Activated B cell treated with CpG ODN at 0.5 μM for 24 hours (primary cell): Measurements from ENCODE around the gene OR52N1. TPM values are rescaled to one million over a fixed set of nuclear protein-coding genes. Genes with fewer than 3 reads are reported as not detected.

Experiments
- ATAC-seq: fragments of 200-7000 bp; cut with Tn5 transposase; one replicate; pipeline ENCODE4 v1.10.0; 2021; ENCODE audit warnings: low read depth, mild to moderate bottlenecking, moderate library complexity
- CTCF ChIA-PET: fragments of 350-600 bp; sonication (Branson Sonifier 250); formaldehyde crosslinking; loops from one replicate; lab custom pipeline; 2021; ENCODE audit warnings: antibody characterized with exemption; lab: Charles Lee
- POLR2A ChIA-PET: fragments of 350-600 bp; sonication (Branson Sonifier 250); formaldehyde crosslinking; loops from one replicate; lab custom pipeline; 2021; ENCODE audit warnings: antibody characterized with exemption; lab: Charles Lee
- DNase-seq: peaks from one replicate; pipeline ENCODE4 v3.0.0; 2022
- H3K27ac Mint-ChIP-seq: one replicate; pipeline ENCODE4 v1.8.0; 2020; ENCODE audit warnings: mixed read lengths
- H3K27me3 Mint-ChIP-seq: one replicate; pipeline ENCODE4 v1.8.0; 2021; ENCODE audit warnings: mixed read lengths
- H3K36me3 Mint-ChIP-seq: one replicate; pipeline ENCODE4 v1.8.0; 2021; ENCODE audit warnings: low read depth, mixed read lengths
- H3K4me1 Mint-ChIP-seq: one replicate; pipeline ENCODE4 v1.8.0; 2021; ENCODE audit warnings: mixed read lengths
- H3K4me3 Mint-ChIP-seq: one replicate; pipeline ENCODE4 v1.8.0; 2020; ENCODE audit warnings: mild to moderate bottlenecking, mixed read lengths
- H3K9me3 Mint-ChIP-seq: one replicate; pipeline ENCODE4 v1.8.0; 2020; ENCODE audit warnings: mixed read lengths
- CTCF ChIP-seq: fragments of 200-600 bp; IDR thresholded peaks from one replicate; pipeline ENCODE4 v1.8.0; 2022; ENCODE audit warnings: antibody characterized with exemption, mild to moderate bottlenecking
- intact Hi-C: fragments of 100-400 bp; cut with micrococcal nuclease; formaldehyde crosslinking; loops from one replicate; pipeline ENCODE4 v1.15.1; 2024
- total RNA-seq: library from RNA; stranded (reverse); gene quantifications from 2 replicates; pipeline ENCODE4 v1.2.3, GENCODE V29; 2022

OR52N1 gene
- total RNA-seq, 1 donor from 2014 or later = not detected

- H3K27me3 Mint-ChIP-seq = peaks cover 7% of the 10 kb centered on the region
- peaks cover 14% of the 10 kb centered on the region for H3K9me3 Mint-ChIP-seq
- peaks cover 24% of the 10 kb centered on the region for H3K36me3 Mint-ChIP-seq
- no peaks in the 10 kb centered on the region for H3K4me1 Mint-ChIP-seq
- ATAC-seq (no peak), DNase-seq (no peak)
- no peak overlapping the region for H3K4me3 Mint-ChIP-seq
- ChIA-PET POLR2A (no interaction called here), CTCF (no interaction called here)
- TF ChIP-seq CTCF = no peak
- no peak overlapping the region for H3K27ac Mint-ChIP-seq
- intact Hi-C loops = no loop called here
Measured at GRCh38 chr11:5737091-5737490, 54.0 kb downstream of the OR52N1 start.

Other genes with a start within 250 kb of the OR52N1 start
- 0.20 and 0.22 TPM in 2 replicates for gene OR52H1, start 242.7 kb downstream of the OR52N1 start, total RNA-seq
- not detected in 2 replicates for gene OR52B6, start 210.4 kb downstream of the OR52N1 start, total RNA-seq
- gene TRIM6, start 194.6 kb downstream of the OR52N1 start, total RNA-seq = 0.22 and 0.44 TPM in 2 replicates
- 25.9 and 28.7 TPM in 2 replicates for gene TRIM34, start 166.3 kb downstream of the OR52N1 start, total RNA-seq
- gene TRIM5, start 106.2 kb downstream of the OR52N1 start, total RNA-seq = 34.3 and 36.3 TPM in 2 replicates
- gene TRIM22, start 101.5 kb downstream of the OR52N1 start, total RNA-seq = 244 and 255 TPM in 2 replicates
- 0.64 and 0.84 TPM in 2 replicates for gene OR56B1, start 54.8 kb downstream of the OR52N1 start, total RNA-seq
- 1.1 and 2.2 TPM in 2 replicates for gene OR52N4, start 37.0 kb downstream of the OR52N1 start, total RNA-seq
- not detected in 2 replicates for gene OR52N5, start 7.9 kb downstream of the OR52N1 start, total RNA-seq
- gene OR52N2, start 17.7 kb upstream of the OR52N1 start, total RNA-seq = not detected in 2 replicates
- gene OR52E6, start 50.6 kb upstream of the OR52N1 start, total RNA-seq = not detected in 2 replicates
- not detected in 2 replicates for gene OR52E8, start 66.4 kb upstream of the OR52N1 start, total RNA-seq
- gene OR52E4, start 89.4 kb upstream of the OR52N1 start, total RNA-seq = not detected in 2 replicates
- not detected in 2 replicates for gene OR52E5, start 101.9 kb upstream of the OR52N1 start, total RNA-seq
- not detected in 2 replicates for gene OR56A3, start 151.0 kb upstream of the OR52N1 start, total RNA-seq
- gene OR56A5, start 177.2 kb upstream of the OR52N1 start, total RNA-seq = not detected in 2 replicates
- gene OR52L1, start 195.7 kb upstream of the OR52N1 start, total RNA-seq = not detected in 2 replicates
- not detected in 2 replicates for gene OR56A4, start 215.7 kb upstream of the OR52N1 start, total RNA-seq
- gene OR56A1, start 239.5 kb upstream of the OR52N1 start, total RNA-seq = not detected in 2 replicates